ENCODE data around the gene RHCE. TPM values are rescaled to one million over a fixed set of nuclear protein-coding genes. Genes with fewer than 3 reads are reported as not detected.
"Not testable (repeated sequence)": the region's sequence is repeated elsewhere in the genome, so short reads cannot be mapped to it uniquely, and the experiment has no call there.

RHCE gene
- total RNA-seq, 4 donors from 2014 or later: 0.33 to 1.5 (median 0.39) TPM; not detected in 1

DNA sequence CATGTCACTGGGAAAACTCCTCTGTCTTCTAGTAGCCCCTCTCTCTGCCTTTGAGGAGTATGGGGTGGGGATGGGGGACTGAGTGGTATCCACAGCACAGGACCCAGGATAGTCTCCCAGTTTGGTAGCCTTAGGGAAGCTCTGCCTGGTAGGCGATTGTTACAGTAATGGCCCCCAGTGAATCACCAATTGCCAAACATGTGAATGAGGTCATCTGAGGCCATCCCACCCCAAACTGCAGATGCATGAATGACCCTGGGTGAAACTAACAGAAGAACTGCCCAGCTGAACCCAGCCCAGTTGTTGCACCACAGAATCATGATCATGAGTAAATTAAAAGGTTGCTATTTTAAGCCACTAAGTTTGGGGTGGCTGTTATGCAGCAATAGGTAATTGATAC lies 6.0 kb downstream of the RHCE start:
- DNase-seq; H3K27me3 ChIP-seq; H3K4me1 ChIP-seq; H3K36me3 ChIP-seq; H3K4me3 ChIP-seq (replicated peaks in 1 of 3); H3K9me3 ChIP-seq; H3K27ac ChIP-seq; intact Hi-C loops (cut with DNase I): not testable (repeated sequence)
- WGBS, 2 donors: 100% methylated on average over 1 of the region's 1 CpG; no CpG with 5 or more reads in 1 of the 2 donors

DNA sequence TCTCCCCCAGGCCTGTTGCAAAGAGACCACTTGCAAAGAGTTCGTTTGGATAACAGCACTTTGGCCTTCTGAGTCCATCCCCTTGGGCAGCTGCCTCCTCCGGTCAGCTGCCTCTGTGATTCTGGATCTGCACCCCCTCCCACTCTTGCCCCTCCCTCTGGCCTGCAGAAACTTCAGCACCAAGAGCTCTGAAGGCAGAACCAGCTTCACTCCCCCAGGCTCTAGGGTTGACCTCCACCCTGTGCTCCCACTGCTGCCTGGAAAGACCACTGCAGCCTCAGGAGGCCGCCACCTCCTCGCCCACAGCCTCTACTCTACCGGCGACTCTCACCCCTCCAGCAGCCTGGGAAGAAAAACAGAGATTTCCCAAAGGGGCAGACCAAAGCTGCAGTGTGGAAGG lies 6.5 kb downstream of the RHCE start:
- H3K4me1 ChIP-seq; H3K27me3 ChIP-seq; H3K4me3 ChIP-seq (replicated peaks in 1 of 3); H3K27ac ChIP-seq; DNase-seq; intact Hi-C loops (cut with DNase I); H3K36me3 ChIP-seq; H3K9me3 ChIP-seq: not testable (repeated sequence)
- 60 to 82% methylated on average over 2 of the region's 6 CpGs for WGBS, 2 donors

DNA sequence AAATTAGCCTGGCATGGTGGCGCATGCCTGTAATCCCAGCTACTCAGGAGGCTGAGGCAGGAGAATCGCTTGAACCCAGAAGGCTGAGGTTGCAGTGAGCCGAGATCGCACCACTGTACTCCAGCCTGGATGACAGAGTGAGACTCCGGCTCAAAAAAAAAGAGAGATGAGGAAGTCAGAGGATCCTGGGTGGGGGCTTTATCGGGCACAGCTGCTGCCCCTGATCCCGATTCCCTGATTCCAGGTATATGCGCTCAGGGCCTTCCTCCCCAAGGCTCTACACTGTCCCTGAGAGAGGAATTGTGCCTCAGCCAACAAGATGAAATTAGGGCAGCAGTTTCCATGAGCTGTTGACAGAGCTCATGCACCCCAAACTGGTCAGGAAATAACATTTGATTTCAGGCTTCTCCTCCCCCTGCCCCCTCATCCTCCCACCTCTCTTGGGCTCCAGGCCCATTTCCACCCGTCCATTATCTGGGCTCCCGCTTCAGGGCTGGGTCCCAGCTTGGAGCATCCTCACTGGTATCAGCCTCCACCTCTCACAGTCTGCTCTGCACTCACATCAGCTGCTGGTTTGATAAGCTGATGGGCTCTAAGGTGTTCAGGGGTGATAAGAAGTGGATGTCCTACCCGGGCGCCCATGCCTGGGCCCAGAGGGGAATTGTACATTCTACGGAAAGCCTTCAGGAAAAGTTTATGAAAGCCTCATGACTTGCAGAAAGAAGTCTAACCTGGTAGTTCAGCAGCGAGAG lies 7.6 kb downstream of the RHCE start:
- H3K4me3 ChIP-seq (replicated peaks in 1 of 3); intact Hi-C loops (cut with DNase I): not testable (repeated sequence)

DNA sequence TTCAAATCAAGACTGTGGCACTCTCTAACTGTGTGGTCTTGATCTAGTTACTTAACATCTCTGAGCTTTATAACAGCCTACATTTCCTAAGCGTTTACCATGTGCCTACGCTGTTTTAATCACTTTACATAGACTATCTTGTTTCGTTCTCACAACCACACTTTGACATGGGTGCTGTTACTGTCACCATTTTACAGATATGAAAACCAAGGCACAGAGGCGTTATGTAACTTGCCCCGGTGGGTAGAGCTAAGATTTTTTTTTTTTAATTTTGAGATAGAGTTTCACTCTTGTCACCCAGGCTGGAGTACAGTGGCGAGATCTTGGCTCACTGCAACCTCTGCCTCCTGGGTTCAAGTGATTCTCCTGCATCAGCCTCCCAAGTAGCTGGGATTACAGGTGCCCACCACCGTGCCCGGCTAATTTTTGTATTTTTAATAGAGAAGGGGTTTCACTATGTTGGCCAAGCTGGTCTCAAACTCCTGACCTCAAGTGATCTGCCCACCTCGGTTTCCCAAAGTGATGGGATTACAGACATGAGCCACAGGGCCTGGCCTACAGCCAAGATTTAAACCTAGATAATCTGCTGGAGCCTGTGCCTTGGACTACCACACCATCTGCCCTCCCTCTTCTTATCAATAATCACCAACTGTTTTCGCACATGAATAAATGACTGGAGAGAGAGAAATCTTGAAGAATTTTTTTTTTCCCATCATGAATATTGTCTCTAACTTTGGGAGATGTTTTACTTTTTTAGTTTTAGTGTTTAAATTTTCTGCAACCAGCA lies 10.8 kb downstream of the RHCE start:
- WGBS, 2 donors: 88 to 96% methylated on average over 10 of the region's 10 CpGs
- intact Hi-C loops (cut with DNase I): loop anchor here (5.0 to 10.0 kb wide), 2 partner anchors 112 to 395 kb away; partner anchors contain the start of gene SELENON

More for the DNA sequence above, 7.6 kb downstream of the RHCE start:
- not testable (repeated sequence) for DNase-seq, H3K27ac ChIP-seq, H3K4me1 ChIP-seq, H3K36me3 ChIP-seq, H3K27me3 ChIP-seq, H3K9me3 ChIP-seq
- WGBS, 2 donors: 94% methylated on average over 11 to 13 of the region's 14 CpGs

DNA sequence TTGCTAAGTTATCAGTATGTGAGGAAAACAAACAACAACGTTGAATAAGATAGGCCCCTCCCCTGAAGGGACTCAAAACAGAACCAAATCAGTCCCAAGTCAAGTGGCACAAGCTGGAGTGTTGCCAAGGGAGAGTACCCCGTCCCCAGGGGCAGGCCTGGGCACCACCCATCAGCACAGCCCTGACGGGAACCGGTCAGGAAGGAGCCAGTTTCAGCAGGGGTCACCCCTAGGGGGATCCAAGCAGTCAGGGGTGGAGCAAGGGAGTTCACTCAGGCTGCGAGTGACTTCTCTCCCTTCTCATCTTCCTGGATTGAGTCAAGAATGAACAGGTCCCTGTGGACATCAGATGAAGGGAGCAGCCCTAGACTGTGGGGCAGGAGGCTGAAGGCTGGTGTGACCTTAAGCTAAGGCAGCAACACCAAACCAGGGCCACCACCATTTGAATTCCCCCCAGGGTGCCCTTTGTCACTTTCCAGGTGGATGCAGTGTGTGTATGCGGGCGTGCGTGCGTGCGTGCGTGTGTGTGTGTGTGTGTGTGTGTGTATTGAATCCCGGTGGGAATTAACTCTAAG lies 14.8 kb downstream of the RHCE start:
- intact Hi-C loops (cut with DNase I): loop anchor here (5.0 to 10.0 kb wide), 2 partner anchors 116 to 399 kb away; partner anchors contain the start of gene SELENON

More for the DNA sequence above, 10.8 kb downstream of the RHCE start:
- DNase-seq; H3K36me3 ChIP-seq; H3K4me1 ChIP-seq; H3K4me3 ChIP-seq (replicated peaks in 1 of 3); H3K9me3 ChIP-seq; H3K27ac ChIP-seq; H3K27me3 ChIP-seq: not testable (repeated sequence)

DNA sequence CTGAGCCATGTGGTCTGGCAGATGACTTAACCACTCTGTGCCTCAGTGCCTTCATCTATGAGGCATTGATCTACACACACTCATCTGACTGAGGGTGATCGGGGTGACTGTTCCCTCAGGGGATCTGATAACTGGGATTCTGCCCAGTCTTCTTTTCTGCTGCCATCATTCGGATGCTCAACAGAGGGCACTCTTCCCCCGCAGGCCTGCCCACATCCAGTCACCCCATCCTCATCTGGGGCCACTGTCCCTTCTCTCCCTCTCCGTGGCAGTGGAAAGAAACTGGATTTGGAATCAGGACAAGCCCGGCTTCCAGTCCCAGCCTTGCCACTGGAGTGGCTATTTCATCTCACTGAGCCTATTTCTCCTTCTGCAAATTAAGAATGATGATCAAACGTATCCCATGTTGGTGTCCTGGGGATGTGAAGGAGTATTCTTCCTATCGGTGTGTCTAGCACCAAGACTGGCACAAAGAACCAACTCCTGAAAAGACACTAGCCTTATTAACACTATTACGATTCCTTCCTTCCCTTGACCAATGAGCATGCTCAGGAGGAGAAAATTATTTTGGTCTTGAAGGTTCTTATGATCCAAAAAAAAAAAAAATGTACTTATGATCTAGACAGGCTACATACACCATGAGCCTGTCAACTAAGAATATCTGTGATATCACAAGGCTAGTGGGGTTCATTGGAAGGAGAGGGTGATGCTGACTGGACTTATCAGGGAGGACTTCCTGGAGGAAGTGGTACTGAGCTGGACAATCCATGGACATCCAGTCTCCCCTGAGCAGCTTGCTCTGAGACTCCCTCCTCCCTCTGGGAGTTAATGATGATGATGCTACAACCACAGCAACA lies 17.4 kb downstream of the RHCE start:
- TF ChIP-seq, protein P1, sequence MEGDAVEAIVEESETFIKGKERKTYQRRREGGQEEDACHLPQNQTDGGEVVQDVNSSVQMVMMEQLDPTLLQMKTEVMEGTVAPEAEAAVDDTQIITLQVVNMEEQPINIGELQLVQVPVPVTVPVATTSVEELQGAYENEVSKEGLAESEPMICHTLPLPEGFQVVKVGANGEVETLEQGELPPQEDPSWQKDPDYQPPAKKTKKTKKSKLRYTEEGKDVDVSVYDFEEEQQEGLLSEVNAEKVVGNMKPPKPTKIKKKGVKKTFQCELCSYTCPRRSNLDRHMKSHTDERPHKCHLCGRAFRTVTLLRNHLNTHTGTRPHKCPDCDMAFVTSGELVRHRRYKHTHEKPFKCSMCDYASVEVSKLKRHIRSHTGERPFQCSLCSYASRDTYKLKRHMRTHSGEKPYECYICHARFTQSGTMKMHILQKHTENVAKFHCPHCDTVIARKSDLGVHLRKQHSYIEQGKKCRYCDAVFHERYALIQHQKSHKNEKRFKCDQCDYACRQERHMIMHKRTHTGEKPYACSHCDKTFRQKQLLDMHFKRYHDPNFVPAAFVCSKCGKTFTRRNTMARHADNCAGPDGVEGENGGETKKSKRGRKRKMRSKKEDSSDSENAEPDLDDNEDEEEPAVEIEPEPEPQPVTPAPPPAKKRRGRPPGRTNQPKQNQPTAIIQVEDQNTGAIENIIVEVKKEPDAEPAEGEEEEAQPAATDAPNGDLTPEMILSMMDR (IDR thresholded peaks at IDR 0.05): peak in 3 of 6 experiments; percentile 19 to 36 (median 34)
- peak; percentile 12 to 16 for DNase-seq
- not testable (repeated sequence) for H3K9me3 ChIP-seq; H3K27ac ChIP-seq; H3K27me3 ChIP-seq; H3K4me1 ChIP-seq; H3K4me3 ChIP-seq (replicated peaks in 1 of 3); H3K36me3 ChIP-seq
- intact Hi-C loops (cut with DNase I): loop anchor here (10.0 kb wide), 1 partner anchor 402 kb away; the partner anchor contains the start of gene SELENON
- WGBS, 2 donors: 22 to 48% methylated on average over 5 to 7 of the region's 8 CpGs

More for the DNA sequence above, 14.8 kb downstream of the RHCE start:
- not testable (repeated sequence) for H3K27ac ChIP-seq; DNase-seq; H3K27me3 ChIP-seq; H3K9me3 ChIP-seq; H3K4me3 ChIP-seq (replicated peaks in 1 of 3); H3K4me1 ChIP-seq; H3K36me3 ChIP-seq
- WGBS, 2 donors: 64 to 76% methylated on average over 8 of the region's 12 CpGs

DNA sequence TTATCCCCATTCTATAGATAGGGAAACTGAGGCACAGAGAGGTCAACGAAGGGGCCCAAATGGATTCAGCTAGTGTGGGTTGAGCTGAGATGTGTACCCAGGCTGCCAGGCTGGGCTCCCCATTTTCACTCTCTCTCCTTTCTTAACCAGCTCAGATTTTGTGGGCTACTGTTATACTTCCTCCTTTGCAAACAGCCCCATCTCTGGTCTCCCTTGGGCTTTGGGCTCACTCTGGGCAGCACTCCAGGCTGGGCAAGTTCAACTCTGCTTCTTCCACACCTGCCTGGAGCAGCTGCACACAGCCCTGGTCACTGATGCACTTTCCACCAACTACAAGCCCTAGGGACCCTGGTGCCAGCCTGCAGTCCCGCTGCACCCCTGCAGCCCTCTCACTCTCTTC lies 22.5 kb downstream of the RHCE start:
- DNase-seq; H3K36me3 ChIP-seq; H3K9me3 ChIP-seq; H3K27ac ChIP-seq; H3K27me3 ChIP-seq; H3K4me1 ChIP-seq; intact Hi-C loops (cut with DNase I); H3K4me3 ChIP-seq (replicated peaks in 1 of 3): not testable (repeated sequence)
- no CpG with 5 or more reads among the region's 2 CpGs for WGBS, 2 donors

DNA sequence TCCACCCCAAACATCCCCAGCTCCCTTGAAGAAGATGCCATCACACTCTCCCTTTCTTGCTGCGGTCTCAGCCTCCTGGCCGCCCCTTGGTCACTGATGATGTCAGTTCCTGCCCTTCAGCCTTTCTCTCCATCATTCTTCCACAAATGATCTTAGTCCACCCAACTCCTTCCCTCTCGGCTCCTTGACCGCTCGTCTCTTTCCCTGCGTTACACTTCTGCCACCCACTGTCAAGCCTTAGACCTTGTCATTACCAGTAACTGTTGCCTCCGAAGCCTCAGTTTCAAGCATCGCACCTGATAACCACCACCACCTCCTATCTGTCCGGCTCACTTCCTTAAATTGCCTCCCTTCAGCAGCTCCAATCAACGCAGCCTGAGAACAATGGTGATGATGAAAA lies 23.1 kb downstream of the RHCE start:
- H3K36me3 ChIP-seq; H3K27ac ChIP-seq; H3K27me3 ChIP-seq; H3K4me1 ChIP-seq; H3K9me3 ChIP-seq; H3K4me3 ChIP-seq (replicated peaks in 1 of 3); DNase-seq; intact Hi-C loops (cut with DNase I): not testable (repeated sequence)
- WGBS, 2 donors: 58 to 65% methylated on average over 5 to 6 of the region's 10 CpGs
